Measurements from ENCODE around the gene TMEM222. TPM values are rescaled to one million over a fixed set of nuclear protein-coding genes. Genes with fewer than 3 reads are reported as not detected.

The TMEM222 gene
- total and polyA plus RNA-seq, 10 of the 15 experiments (the other 5 are each of a cell fraction or from before 2014, with no cell fraction given) = 3.8 to 43.5 (median 35.4) TPM

DNA sequence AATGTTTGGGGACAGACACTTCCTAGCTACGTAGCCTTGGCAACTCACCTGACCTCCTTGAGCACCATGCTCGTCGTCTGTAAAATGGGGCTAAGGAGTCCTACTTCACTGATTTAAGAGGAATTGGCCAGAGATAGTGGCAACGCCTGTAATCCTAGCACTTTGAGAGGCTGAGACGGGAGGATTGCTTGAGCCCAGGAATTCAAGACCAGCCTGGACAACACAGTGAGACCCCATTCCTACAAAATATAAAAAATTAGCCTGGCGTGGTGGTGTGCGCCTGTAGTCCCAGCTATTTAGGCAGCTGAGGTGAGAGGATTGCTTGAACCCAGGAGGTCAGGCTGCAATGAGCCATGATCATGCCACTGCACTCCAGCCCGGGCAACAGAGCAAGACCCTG, 24.4 kb downstream of the TMEM222 start:
- RAD21 ChIA-PET (ENCODE audit: unreplicated experiment) = no interaction called here
- peaks cover 25% of the 10 kb centered on the region for H3K4me1 ChIP-seq (ENCODE audit: control insufficient read depth, insufficient read depth, low read length)
- SMC1A ChIA-PET (ENCODE audit: uncharacterized antibody, unreplicated experiment) = interaction anchor here (1.6 kb wide), 1 partner anchor 46 kb away, joined by 4 read pairs; no protein-coding TSS in a partner anchor
- FAIRE-seq = no peak
- intact Hi-C loops (cut with micrococcal nuclease; ENCODE audit: unreplicated experiment) (no loop called here), in situ Hi-C loops (cut with MboI) (no loop called here)
- no peak overlapping the region for H3K4me3 ChIP-seq
- H3K79me2 ChIP-seq (ENCODE audit: control insufficient read depth, insufficient read depth, low read length) = peaks cover 5% of the 10 kb centered on the region
- POLR2A ChIA-PET = interaction anchor here (0.5 kb wide), 1 partner anchor 27 kb away, joined by 3 read pairs; no protein-coding TSS in a partner anchor
- TF ChIP-seq, protein P1, sequence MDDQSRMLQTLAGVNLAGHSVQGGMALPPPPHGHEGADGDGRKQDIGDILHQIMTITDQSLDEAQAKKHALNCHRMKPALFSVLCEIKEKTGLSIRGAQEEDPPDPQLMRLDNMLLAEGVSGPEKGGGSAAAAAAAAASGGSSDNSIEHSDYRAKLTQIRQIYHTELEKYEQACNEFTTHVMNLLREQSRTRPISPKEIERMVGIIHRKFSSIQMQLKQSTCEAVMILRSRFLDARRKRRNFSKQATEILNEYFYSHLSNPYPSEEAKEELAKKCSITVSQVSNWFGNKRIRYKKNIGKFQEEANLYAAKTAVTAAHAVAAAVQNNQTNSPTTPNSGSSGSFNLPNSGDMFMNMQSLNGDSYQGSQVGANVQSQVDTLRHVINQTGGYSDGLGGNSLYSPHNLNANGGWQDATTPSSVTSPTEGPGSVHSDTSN (IDR thresholded peaks at IDR 0.05; ENCODE audit: insufficient replicate concordance, low read depth, low read length) = no peak
- TF ChIP-seq MYB (IDR thresholded peaks at IDR 0.05; ENCODE audit: borderline replicate concordance, low read depth, low read length) = no peak
- TF ChIP-seq WRNIP1 (IDR thresholded peaks at IDR 0.05; ENCODE audit: borderline replicate concordance, low read depth, low read length) = no peak
- TF ChIP-seq, protein P2, sequence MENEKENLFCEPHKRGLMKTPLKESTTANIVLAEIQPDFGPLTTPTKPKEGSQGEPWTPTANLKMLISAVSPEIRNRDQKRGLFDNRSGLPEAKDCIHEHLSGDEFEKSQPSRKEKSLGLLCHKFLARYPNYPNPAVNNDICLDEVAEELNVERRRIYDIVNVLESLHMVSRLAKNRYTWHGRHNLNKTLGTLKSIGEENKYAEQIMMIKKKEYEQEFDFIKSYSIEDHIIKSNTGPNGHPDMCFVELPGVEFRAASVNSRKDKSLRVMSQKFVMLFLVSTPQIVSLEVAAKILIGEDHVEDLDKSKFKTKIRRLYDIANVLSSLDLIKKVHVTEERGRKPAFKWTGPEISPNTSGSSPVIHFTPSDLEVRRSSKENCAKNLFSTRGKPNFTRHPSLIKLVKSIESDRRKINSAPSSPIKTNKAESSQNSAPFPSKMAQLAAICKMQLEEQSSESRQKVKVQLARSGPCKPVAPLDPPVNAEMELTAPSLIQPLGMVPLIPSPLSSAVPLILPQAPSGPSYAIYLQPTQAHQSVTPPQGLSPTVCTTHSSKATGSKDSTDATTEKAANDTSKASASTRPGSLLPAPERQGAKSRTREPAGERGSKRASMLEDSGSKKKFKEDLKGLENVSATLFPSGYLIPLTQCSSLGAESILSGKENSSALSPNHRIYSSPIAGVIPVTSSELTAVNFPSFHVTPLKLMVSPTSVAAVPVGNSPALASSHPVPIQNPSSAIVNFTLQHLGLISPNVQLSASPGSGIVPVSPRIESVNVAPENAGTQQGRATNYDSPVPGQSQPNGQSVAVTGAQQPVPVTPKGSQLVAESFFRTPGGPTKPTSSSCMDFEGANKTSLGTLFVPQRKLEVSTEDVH (IDR thresholded peaks at IDR 0.05; ENCODE audit: low read depth, partially characterized antibody) = no peak
- TF ChIP-seq, protein P3, sequence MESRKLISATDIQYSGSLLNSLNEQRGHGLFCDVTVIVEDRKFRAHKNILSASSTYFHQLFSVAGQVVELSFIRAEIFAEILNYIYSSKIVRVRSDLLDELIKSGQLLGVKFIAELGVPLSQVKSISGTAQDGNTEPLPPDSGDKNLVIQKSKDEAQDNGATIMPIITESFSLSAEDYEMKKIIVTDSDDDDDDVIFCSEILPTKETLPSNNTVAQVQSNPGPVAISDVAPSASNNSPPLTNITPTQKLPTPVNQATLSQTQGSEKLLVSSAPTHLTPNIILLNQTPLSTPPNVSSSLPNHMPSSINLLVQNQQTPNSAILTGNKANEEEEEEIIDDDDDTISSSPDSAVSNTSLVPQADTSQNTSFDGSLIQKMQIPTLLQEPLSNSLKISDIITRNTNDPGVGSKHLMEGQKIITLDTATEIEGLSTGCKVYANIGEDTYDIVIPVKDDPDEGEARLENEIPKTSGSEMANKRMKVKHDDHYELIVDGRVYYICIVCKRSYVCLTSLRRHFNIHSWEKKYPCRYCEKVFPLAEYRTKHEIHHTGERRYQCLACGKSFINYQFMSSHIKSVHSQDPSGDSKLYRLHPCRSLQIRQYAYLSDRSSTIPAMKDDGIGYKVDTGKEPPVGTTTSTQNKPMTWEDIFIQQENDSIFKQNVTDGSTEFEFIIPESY (IDR thresholded peaks at IDR 0.05) = no peak
- TF ChIP-seq, protein P4, sequence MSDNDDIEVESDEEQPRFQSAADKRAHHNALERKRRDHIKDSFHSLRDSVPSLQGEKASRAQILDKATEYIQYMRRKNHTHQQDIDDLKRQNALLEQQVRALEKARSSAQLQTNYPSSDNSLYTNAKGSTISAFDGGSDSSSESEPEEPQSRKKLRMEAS (IDR thresholded peaks at IDR 0.05; ENCODE audit: low read depth, low read length) = no peak
- no peak for TF ChIP-seq HDAC2 (IDR thresholded peaks at IDR 0.05)
- TF ChIP-seq, protein P5, sequence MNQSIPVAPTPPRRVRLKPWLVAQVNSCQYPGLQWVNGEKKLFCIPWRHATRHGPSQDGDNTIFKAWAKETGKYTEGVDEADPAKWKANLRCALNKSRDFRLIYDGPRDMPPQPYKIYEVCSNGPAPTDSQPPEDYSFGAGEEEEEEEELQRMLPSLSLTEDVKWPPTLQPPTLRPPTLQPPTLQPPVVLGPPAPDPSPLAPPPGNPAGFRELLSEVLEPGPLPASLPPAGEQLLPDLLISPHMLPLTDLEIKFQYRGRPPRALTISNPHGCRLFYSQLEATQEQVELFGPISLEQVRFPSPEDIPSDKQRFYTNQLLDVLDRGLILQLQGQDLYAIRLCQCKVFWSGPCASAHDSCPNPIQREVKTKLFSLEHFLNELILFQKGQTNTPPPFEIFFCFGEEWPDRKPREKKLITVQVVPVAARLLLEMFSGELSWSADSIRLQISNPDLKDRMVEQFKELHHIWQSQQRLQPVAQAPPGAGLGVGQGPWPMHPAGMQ (IDR thresholded peaks at IDR 0.05; ENCODE audit: borderline replicate concordance) = no peak
- no peak for TF ChIP-seq RFX5 (IDR thresholded peaks at IDR 0.05; ENCODE audit: low read depth, low read length)
- no peak for TF ChIP-seq KDM1A (IDR thresholded peaks at IDR 0.05; ENCODE audit: borderline replicate concordance)
- TF ChIP-seq NBN (IDR thresholded peaks at IDR 0.05) = no peak
- no peak for TF ChIP-seq TBL1XR1 (IDR thresholded peaks at IDR 0.05; ENCODE audit: low read depth, low read length)
- TF ChIP-seq, protein P6, sequence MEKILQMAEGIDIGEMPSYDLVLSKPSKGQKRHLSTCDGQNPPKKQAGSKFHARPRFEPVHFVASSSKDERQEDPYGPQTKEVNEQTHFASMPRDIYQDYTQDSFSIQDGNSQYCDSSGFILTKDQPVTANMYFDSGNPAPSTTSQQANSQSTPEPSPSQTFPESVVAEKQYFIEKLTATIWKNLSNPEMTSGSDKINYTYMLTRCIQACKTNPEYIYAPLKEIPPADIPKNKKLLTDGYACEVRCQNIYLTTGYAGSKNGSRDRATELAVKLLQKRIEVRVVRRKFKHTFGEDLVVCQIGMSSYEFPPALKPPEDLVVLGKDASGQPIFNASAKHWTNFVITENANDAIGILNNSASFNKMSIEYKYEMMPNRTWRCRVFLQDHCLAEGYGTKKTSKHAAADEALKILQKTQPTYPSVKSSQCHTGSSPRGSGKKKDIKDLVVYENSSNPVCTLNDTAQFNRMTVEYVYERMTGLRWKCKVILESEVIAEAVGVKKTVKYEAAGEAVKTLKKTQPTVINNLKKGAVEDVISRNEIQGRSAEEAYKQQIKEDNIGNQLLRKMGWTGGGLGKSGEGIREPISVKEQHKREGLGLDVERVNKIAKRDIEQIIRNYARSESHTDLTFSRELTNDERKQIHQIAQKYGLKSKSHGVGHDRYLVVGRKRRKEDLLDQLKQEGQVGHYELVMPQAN (conservative IDR thresholded peaks at IDR 0.05) = no peak
- no peak for TF ChIP-seq RELA (IDR thresholded peaks at IDR 0.05; ENCODE audit: borderline replicate concordance, partially characterized antibody)
- TF ChIP-seq MXI1 (IDR thresholded peaks at IDR 0.05; ENCODE audit: low read depth, low read length) = no peak
- H3K27ac ChIP-seq (ENCODE audit: control insufficient read depth, insufficient read depth) = no peak overlapping the region
- no peak for DNase-seq (ENCODE audit: low read depth, low spot score)
- no peak overlapping the region for H3K9ac ChIP-seq (ENCODE audit: control insufficient read depth, insufficient read depth, low read length)
- BruUV-seq (replicated peaks) = no TSS peak
- WGBS (ENCODE audit: insufficient coverage, insufficient replicate concordance, low lambda C conversion rate, missing lambda C conversion rate) = 97% methylated on average over 8 of the region's 8 CpGs
- ATAC-seq = no peak
- no peaks in the 10 kb centered on the region for H3K36me3 ChIP-seq (ENCODE audit: control insufficient read depth in 2 of 2, insufficient read depth in 2 of 2, low read length in 1 of 2)
- H4K20me1 ChIP-seq (ENCODE audit: control insufficient read depth, insufficient read depth) = no peaks in the 10 kb centered on the region
- H2AFZ ChIP-seq (ENCODE audit: control insufficient read depth, low read depth, low read length) = no peak overlapping the region
- no peaks in the 10 kb centered on the region for H3K9me3 ChIP-seq (replicated peaks; ENCODE audit: control insufficient read depth, insufficient read depth, low read length)
- no peak overlapping the region for H3K4me2 ChIP-seq (ENCODE audit: control insufficient read depth, insufficient read depth)
- CTCF ChIA-PET = interaction anchor here (0.6 to 3.1 kb wide), 6 partner anchors 11 to 149 kb away, joined by 3 to 12 read pairs (median 8); partner anchors contain the start of gene MAP3K6
- no peaks in the 10 kb centered on the region for H3K27me3 ChIP-seq (replicated peaks in 1 of 2; ENCODE audit: control insufficient read depth in 2 of 2, insufficient read depth in 2 of 2, low read length in 1 of 2)

All from GM12878 (cell line).